ENCODE data around the gene PIK3C3.

The PIK3C3 gene

GRCh38 chr18:41948544-41949110, 6.4 kb upstream of the PIK3C3 start:
- H3K27ac ChIP-seq: no peak overlapping the region
- no peaks in the 10 kb centered on the region for H3K36me3 ChIP-seq
- H3K27me3 ChIP-seq: peaks cover 7% of the 10 kb centered on the region
- H3K4me1 ChIP-seq (ENCODE audit: control insufficient read depth in 1 of 2, insufficient read depth in 1 of 2, low read depth in 1 of 2, low read length in 1 of 2): no peaks in the 10 kb centered on the region
- no peaks in the 10 kb centered on the region for H3K9me3 ChIP-seq
- no peak for TF ChIP-seq CTCF (IDR thresholded peaks at IDR 0.05)
- no peak overlapping the region for H3K4me3 ChIP-seq (ENCODE audit: low read depth in 1 of 2, low read length in 1 of 2)

GRCh38 chr18:41949206-41949920, 5.7 kb upstream of the PIK3C3 start:
- Histone ChIP-seq H3K27me3 (peaks cover 7% of the 10 kb centered on the region), H3K4me3 (ENCODE audit: low read depth in 1 of 2, low read length in 1 of 2) (no peak overlapping the region), H3K36me3 (no peaks in the 10 kb centered on the region), H3K27ac (no peak overlapping the region), H3K4me1 (ENCODE audit: control insufficient read depth in 1 of 2, insufficient read depth in 1 of 2, low read depth in 1 of 2, low read length in 1 of 2) (peaks cover under 1% of the 10 kb centered on the region in 2 experiments), H3K9me3 (no peaks in the 10 kb centered on the region)
- no peak for TF ChIP-seq CTCF (IDR thresholded peaks at IDR 0.05)

- Histone ChIP-seq H3K27me3 (peaks cover 7% of the 10 kb centered on the region), H3K9me3 (no peaks in the 10 kb centered on the region), H3K4me1 (ENCODE audit: control insufficient read depth in 1 of 2, insufficient read depth in 1 of 2, low read depth in 1 of 2, low read length in 1 of 2) (peaks cover 18% of the 10 kb centered on the region in 2 experiments), H3K4me3 (ENCODE audit: low read depth in 1 of 2, low read length in 1 of 2) (peak overlapping the region; percentile 67 to 97), H3K36me3 (peaks cover 18% of the 10 kb centered on the region), H3K27ac (peak overlapping the region; percentile 85)
- no peak for TF ChIP-seq CTCF (IDR thresholded peaks at IDR 0.05)
Measured at GRCh38 chr18:41955688-41956087, 654 bp downstream of the PIK3C3 start.

GRCh38 chr18:41959045-41959444, 4.0 kb downstream of the PIK3C3 start:
- H3K4me1 ChIP-seq (ENCODE audit: control insufficient read depth in 1 of 2, insufficient read depth in 1 of 2, low read depth in 1 of 2, low read length in 1 of 2): peaks cover 18% of the 10 kb centered on the region in 2 experiments
- TF ChIP-seq CTCF (IDR thresholded peaks at IDR 0.05): no peak
- H3K27ac ChIP-seq: no peak overlapping the region
- H3K4me3 ChIP-seq (ENCODE audit: low read depth in 1 of 2, low read length in 1 of 2): no peak overlapping the region
- peaks cover 40% of the 10 kb centered on the region for H3K36me3 ChIP-seq
- no peaks in the 10 kb centered on the region for H3K27me3 ChIP-seq
- no peaks in the 10 kb centered on the region for H3K9me3 ChIP-seq

- no peak for TF ChIP-seq CTCF (IDR thresholded peaks at IDR 0.05)
Measured at GRCh38 chr18:41965634-41966255, 10.7 kb downstream of the PIK3C3 start.

More at GRCh38 chr18:41965634-41966255, 10.7 kb downstream of the PIK3C3 start:
- Histone ChIP-seq H3K9me3 (no peaks in the 10 kb centered on the region), H3K27me3 (no peaks in the 10 kb centered on the region), H3K27ac (no peak overlapping the region), H3K4me3 (ENCODE audit: low read depth in 1 of 2, low read length in 1 of 2) (no peak overlapping the region), H3K4me1 (ENCODE audit: control insufficient read depth in 1 of 2, insufficient read depth in 1 of 2, low read depth in 1 of 2, low read length in 1 of 2) (no peaks in the 10 kb centered on the region), H3K36me3 (peaks cover 72% of the 10 kb centered on the region)
